ENCODE data around the gene SFR1.

DNA sequence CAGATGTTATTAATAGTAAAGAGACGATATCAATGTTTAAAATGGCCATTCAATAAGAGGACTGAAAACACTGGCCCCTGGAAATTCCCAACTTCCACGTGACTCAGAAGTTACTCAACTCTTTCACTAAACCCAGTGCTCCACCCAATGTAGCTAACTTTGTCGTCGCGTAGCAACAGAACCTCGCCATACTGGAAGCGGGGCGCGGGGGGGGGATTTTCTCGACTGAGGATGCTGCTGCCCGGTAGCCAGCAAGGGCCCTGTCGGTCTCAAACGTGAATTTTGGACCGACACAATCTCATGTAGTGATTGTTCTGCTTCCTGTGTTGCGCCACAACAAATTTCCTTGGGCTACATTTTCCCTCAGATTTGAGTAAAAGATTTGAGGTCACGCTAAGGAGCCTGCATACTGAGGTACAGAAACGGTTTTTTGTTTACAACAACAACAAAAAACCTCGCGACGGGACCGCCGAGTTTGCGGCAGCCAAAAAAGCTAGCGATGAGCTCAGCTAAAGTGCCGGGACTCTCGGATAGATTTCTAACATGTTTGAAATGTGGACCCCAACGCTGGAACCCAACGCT is 977 bp upstream of the SFR1 start:
- no peak for TF ChIP-seq POLR2A (IDR thresholded peaks at IDR 0.05; ENCODE audit: low read length)
- TF ChIP-seq GATA1 (IDR thresholded peaks at IDR 0.05; ENCODE audit: low read depth, low read length), result no peak

Measured in erythroblast (primary cell).